ENCODE measurements around the gene PI4KB.

- TF ChIP-seq, protein P1, sequence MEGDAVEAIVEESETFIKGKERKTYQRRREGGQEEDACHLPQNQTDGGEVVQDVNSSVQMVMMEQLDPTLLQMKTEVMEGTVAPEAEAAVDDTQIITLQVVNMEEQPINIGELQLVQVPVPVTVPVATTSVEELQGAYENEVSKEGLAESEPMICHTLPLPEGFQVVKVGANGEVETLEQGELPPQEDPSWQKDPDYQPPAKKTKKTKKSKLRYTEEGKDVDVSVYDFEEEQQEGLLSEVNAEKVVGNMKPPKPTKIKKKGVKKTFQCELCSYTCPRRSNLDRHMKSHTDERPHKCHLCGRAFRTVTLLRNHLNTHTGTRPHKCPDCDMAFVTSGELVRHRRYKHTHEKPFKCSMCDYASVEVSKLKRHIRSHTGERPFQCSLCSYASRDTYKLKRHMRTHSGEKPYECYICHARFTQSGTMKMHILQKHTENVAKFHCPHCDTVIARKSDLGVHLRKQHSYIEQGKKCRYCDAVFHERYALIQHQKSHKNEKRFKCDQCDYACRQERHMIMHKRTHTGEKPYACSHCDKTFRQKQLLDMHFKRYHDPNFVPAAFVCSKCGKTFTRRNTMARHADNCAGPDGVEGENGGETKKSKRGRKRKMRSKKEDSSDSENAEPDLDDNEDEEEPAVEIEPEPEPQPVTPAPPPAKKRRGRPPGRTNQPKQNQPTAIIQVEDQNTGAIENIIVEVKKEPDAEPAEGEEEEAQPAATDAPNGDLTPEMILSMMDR (conservative IDR thresholded peaks at IDR 0.05), result no peak
- TF ChIP-seq ZFX (IDR thresholded peaks at IDR 0.05), result no peak
These were observed 44.3 kb upstream of the PI4KB start for GRCh38 chr1:151371370-151372057.
